Left forelimb (tissue), 1 donor: ENCODE data around the gene HLCS.

Experiments used
- DNase-seq: peaks from one replicate; pipeline ENCODE4 v3.0.0-alpha.2; 2018; ENCODE audit warnings: low spot score

The HLCS gene

DNA sequence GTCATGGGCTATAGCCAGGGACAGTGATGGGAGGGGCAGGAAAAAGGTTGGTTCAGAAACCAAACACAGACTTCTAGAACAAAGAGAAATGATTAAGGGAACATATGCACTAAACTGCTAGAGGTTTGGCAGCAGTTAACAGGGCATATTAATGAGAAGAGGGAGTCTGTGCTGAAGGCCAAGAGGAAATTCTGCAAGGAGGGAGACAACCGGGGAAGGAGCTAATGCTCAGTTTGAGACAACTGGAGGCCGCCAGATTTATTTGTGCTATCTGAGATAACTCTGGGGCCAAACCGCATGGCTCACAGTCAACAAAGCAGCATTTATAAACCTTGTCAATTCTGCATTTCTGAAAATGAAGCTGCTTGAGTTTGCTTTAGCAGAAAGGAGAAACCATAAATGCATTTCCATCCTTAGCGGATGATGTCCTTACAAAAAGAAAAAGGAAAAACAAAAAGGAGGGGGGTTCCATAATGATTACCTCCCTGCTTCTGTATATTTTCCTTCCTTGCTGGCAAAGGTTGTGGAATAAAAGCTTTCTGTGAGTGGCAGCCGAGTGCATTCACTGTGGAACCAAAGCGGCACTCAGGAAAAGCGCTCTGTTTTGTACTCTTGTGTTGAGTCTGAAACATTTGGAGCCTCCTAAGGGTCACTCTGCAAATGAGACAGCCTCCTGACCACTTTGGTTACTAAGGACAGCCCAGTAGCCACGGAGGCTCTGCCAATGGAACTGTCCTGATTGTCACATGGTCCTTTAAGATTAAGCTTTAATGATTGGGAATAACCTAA, 197.2 kb downstream of the HLCS start:
- DNase-seq = no peak

DNA sequence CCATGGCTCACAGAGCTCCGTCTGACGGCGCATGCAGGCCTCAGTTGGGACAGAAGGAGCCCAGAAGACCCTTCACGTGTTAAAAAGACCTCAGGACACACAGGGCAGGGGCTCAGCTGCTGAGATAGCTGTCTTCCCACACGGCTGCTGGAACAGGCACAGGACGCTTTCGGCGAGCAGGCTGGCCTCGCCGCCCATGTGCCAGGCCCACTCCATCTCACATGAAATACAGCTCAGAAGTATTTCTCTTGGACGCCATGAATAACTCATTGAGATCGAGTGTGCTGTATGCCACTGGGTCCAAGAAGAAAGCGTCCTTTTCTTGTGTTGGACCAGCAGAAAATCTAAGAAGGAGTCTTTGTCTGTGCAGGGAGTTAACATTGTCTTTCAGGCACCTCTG, 198.0 kb downstream of the HLCS start:
- no peak for DNase-seq

DNA sequence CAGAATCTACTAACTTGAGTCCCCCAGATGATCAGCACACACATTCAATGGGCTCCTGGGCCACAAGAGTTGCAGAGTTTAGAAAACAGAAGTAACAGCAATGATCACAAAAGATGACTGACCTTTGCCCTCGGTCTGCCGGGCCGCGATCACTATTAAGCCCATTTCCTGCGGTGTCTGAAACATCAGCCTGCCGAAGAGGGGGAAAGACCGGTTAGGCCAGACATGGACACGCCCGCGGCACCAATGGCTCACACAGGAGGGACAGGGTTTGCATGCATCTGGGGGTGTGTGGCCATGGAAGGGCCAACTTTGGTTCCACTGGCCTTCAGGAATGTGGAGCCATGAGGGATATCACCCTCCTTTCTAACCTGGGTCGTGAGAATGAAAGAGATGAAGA, 199.4 kb downstream of the HLCS start:
- no peak for DNase-seq

DNA sequence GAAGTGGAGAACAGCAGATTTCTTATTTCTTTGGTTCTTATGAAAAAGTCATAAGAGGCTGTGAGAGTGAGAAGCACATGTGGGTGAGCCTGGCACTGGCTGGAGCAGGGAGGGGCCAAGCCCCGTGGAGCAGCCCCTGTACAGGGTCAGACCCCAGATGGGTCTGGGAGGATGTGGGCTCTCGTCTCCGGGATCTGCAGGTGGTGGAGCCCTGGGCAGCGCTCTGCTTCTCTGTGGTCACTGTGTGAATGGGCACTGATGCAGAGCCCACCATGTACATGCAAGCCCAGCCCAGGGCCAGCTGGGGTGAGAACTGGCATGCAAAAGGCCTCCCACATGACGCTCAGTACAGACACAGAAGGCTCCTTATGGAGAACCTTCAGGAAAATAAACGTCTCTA, 200.0 kb downstream of the HLCS start:
- DNase-seq = no peak

DNA sequence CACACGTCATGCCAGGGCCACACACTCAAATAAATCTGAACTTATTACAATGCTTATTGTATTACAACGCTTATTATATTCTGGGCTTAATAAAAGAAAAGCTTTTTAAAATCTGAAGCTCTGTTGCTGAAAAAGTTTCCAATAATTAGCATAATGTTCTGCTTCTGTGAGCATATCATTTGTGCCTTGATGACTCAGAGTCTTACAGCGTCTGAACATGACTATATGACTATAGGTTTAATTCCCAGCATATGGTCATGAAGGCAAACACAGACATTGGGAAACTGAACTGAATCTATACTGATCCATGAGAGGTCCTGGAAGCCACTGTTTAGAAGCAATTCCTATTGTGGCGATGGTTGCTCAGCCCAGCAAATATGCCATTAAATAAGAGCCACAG, 201.2 kb downstream of the HLCS start:
- no peak for DNase-seq

DNA sequence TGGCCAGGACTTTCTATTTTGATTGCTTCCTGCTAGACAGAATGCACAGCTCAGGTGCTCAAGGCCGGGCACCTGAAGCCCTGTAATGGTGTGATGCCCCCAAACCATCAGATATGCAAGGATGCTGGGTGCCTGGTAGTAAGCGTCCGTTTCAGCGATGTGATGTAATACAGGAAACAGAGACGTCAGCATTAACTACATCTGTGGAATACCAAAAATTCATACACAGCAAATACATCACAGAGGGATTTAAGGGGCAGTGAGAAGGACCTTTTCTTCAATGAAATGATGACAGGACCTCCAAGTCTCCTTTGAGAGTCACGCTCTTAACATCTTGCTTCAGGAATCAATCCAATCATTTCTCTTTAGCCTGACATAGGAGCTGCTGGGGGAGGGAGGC, 203.2 kb downstream of the HLCS start:
- no peak for DNase-seq

DNA sequence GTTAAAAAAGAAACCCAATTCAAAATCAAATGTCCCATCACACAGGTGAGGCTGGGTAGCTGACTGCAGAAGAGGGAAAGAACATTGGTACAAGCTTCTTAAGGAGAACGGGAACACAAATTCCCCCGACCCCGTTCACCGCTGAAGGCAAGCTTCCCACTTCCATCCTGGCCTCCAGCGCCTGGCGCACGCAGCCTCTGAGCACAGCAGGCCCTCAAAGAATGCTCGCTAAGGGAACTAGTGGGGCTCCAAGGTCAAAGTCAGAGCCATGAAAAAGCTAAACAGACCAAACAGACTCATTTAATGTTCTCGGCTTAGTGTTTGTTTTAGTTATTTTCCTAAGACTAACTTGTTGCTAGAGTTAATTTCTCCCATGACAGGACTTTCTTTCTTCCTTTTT, 203.8 kb downstream of the HLCS start:
- DNase-seq = no peak

DNA sequence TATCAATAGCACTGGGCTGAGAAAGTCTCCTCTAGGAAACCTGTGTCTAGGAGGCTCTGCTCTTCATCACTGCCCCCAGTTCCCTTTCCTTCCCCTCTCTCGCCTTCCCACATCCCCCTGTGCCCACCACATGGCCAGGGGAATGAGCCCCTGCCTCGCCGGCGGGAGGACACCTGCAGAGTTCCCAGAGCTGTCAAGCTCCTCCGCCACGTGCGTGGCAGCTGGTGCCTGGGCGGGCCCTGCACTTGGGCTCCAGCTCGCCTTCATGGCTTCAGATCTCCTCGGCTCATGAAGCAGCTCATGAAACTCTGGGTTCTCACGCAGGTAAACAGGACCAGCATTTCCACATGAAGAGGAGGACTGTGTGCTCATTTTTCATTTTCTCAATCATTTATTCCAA, 204.8 kb downstream of the HLCS start:
- no peak for DNase-seq

DNA sequence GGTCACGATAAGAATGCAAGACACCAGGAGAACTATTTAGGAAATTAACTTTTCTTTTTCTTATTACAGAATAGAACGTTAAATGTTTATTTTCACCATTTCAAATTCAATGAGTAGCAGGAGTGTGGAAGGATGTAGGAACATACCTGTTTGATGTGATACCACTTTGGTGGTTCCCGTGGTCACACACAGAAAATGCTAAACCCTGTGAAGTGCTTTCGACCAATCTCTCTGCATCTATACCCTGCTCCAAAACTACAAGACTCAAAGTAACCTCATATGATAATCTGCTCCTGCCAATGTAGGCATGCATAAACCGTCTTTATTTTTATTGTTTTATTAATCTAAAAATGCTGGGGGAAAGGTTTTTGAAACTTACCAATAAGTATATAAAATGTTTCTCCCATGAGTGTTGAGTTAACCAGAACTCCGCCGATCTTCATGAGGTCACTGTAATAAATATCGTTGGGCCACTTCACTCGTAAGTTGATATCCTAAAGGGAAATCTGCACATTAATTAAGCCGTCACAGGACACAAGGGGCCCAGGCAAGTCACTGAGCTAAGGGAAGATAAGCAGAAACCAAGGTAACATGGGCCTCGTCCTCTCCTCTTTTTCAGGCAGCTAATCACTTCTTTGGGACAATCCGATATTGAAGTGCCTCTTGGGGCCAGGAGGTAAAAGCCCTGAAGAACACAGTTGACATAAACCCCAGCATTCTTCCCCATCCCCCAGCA, 207.0 kb downstream of the HLCS start:
- no peak for DNase-seq

DNA sequence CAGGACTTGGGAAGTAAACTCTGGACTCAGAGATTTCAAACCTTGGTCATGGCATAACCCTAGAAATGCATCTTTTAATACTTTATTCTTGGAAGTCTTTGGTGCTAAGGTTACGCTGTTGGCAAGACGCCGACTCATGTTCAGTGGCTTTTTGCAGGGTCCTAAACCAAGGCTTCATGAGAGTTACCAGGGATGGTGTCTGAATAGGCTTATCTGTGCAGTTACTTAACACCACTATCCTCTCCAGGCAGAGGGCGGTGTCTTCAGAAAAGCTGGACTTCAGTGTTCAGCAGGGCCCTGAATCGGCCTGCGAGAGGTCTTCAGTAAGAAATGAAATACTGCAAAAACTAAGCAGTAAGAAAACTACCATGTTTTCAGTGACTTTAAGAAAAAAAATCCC, 209.3 kb downstream of the HLCS start:
- no peak for DNase-seq

DNA sequence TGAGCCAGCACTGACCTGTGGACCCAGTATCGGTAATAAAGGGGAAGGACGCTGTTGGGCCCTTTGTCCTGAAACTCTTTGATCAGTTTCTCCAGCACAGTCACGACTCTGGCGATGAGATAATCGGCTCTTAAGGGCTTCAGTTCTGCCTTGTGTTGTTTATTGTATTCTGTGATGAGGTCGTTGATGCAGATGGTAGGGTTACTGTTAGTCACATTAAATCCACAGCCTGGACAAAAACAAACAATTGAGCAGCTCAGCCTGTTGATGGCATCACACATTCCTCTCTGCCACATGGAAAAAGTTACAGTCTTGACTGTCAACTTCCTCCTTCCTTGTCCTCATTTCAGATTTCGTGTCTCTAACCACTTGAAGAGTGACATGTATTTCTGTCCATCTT, 209.9 kb downstream of the HLCS start:
- no peak for DNase-seq

DNA sequence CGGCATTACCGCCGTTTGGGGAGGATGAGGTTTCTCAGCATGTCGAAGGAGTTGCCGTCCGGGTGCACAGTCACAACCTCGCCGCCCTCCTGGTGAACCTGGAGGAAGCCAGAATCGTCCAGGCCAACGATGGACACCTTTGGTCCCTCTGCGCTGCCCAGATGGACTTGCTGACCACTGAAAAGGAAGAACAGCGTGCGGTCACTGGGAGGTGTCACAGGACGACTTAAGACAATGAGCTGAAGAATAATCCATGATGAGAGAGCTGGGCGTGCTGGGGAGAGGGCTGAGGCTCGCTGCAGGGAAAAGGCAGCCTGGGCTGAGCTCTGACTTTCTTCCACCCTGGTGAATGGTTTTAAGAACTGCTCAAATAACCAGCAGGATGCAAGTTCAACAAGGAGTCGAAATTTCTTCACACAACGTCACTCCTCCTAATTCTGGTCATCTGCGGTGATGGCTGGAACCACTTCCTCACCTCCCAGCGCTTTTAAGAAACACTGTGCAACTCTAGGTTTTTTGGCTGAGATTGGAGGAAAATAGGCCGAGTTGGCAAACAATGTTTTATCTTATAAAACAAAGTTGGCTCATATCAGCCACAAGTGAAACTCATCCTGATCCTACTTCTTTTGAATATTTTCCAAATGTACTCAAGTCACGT, 212.1 kb downstream of the HLCS start:
- DNase-seq = no peak

DNA sequence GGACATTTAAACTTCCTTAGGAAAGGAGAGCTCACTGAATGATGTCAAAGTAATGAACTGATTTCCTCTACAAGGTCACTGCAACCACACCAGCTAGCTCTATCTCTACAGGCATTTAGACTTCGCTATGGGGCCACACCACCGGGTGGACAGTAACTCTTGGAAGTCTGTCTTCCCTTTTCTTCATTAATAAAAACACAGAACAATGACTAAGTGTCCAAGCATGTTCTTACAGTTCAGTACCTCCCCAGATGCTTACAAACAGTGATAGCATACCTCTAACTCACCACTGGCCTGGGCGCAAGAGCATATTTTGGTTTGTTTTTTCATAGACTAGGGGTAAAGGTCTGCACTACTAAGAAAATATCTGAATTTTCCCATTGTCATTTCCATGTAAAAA, 212.9 kb downstream of the HLCS start:
- no peak for DNase-seq

DNA sequence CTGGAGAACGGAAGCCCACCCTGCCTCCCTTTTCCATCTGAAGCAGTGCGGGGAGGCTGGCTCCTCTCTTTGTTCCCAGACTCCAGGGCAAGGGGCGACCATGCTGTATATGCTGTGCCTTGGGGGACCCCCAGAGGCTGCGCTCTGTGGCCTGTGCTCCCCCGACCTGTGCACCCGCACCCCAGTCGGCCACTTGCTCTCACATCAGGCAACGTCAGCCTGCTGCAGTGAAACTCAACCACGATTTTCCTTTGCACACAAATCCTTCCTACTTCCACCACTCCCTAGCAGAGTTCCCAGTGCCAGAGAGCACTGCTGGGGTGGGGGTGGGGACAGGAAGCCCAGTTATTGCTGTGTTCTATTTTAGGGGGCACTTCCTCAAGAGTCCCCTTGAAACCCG, 215.1 kb downstream of the HLCS start:
- no peak for DNase-seq

DNA sequence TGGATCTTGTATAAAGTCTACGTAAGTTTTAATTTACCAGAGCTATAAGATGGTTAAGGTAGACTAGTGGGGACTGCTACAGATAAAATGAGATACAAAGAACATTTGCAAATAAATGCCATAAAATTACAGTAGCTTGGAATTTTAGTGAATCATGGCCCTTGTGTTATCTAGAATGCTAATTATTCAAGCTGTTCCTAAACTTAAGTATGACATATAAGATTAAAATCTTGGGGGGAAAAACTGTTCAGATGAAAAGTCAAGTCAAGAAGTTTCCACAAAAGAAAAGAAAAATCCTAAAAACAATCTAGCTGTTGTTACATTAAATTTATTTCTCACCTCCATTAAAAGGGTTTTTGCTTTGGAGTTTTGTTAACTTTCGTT, 215.9 kb downstream of the HLCS start:
- DNase-seq = no peak

DNA sequence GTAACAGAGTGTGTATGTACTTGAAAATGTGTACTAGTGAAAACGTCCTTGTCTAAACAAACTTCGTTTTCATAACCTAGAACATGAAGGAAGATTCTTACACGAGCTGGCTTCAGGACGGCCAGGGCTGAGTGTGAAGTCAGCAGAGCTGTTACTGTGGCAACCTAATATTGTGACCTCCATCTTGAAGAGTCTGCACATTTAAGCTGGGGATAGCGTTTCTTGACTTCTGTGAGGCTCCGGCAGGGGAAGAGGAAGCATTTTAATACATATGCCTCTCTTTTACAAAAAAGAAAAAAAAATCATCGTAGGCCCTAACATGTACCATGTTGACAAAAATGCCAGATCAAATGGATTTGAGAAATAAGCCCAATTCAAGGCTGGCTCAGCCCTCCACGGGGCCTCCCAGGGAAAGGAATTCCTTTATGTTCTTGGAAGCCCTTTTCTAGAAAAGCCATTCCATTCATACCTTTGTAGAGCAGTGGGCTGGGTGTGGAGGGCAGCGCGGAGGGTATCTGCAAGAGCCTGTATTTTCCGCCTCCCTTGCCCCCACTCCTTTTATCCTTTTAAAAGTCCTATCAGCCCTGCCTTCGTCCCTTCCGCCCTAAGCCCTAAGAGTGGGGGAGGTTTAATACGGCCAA, 216.4 kb downstream of the HLCS start:
- no peak for DNase-seq

DNA sequence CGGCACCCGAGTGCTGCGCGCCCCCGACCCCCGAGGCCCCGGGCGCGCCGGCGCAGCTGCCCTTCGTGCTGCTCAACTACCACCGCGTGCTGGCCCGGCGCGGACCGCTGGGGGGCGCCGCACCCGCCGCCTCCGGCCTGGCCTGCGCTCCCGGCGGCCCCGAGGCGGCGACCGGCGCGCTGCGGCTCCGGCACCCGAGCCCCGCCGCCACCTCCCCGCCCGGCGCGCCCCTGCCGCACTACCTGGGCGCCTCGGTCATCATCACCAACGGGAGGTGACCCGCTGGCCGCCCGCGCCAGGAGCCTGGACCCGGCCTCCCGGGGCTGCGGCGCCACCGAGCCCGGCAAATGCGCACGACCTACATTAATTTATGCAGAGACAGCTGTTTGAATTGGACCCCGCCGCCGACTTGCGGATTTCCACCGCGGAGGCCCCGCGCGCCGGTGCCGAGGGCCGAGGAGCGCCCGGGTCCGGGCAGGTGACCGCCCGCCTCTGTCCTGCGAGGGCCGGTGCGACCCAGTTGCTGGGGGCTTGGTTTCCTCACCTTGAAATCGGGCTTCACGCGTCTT, 218.6 kb downstream of the HLCS start:
- DNase-seq = peak; percentile 75

DNA sequence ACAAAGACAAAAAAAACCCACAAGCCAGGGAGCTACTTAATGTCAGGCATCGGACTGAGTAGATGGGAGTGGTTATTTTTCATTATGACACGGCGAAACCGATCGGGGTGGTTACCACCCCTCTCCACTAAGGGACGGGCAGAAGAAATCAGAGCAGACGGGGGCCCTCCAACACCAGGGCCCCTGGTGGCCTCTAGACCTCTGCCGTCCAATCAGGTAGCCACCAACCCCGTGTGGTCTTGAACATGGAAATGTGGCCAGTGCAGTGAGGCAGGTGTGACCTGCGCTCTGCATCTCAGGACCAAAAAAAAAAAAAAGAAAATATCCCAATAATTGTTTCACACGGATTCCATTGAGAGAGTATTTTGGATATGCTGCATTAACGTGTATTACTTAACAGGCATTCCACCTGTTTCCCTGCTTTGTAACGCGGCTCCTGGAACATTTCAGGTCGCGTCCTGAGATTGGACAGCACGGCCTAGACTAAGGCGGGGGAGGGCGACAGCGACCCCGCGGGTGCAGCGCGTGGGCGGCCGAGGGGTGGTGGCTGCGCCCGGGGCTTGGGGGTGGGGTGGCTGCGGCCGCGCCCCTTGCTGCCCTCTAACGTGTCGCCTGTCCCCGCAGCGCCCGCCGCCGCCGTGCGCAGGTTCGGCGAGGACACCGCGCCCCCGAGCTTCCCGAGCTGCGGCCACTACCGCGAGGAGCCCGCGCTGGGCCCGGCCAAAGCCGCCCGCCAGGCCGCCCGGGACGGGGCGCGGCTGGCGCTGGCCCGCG, 219.2 kb downstream of the HLCS start:
- DNase-seq = no peak

DNA sequence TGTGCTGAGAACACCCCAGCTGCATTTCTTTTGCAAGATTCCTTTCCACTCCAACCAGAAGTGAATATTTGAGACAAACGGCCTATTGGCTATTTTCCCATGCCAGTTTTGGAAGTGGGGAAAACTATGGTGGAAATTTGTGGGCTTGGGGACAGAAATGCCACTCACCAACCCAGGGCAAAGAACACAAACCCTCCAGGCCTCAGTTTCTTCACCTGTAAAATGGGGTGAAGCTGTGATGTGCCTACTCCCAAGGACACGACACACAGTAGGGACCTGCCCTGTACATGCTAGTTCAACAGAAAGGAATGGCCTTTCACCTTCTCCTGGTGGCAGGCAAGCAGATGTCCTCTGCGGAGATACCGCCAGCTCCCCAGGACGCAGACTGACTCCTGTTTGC, 221.0 kb downstream of the HLCS start:
- no peak for DNase-seq

DNA sequence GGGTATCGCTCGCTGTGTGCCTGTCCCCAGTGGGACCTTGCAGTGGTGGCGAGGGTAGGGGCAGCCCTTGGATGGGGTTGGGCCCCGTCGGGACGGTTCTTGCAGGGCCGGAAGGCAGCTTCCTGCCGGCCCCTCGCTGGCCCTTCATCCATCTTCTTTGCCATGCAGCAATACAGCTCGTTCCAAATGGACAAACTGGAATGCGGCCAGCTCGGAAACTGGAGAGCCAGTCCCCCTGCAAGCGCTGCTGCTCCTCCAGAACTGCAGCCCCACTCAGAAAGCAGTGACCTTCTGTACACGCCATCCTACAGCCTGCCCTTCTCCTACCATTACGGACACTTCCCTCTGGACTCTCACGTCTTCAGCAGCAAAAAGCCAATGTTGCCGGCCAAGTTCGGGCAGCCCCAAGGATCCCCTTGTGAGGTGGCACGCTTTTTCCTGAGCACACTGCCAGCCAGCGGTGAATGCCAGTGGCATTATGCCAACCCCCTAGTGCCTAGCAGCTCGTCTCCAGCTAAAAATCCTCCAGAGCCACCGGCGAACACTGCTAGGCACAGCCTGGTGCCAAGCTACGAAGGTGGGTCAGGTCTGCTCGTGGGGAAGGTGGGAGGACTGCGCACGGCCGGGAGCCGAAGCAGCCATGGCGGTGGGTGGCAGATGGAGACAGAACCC, 221.8 kb downstream of the HLCS start:
- DNase-seq = no peak

DNA sequence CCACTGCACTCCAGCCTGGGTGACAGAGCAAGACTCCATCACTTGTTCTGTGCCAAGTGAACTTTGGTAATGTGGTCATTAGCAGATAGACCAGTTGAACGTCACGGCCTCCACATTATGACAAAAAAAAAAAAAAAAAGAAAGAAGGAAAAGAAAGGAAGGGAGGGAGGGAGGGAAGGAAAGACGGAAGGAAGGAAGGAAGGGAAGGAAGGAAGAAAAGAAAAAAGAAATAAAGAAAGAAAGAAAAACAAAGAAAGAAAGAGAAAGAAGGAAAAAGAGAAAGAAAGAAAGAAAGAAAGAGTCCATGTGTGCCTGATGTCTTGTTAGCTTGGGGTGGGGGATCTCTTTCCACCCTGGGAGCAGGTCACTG, 222.3 kb downstream of the HLCS start:
- DNase-seq = no peak
